Epidermal melanocyte (primary cell): Measurements from ENCODE around the gene CS.
"Not testable (repeated sequence)": the region's sequence is repeated elsewhere in the genome, so short reads cannot be mapped to it uniquely, and the experiment has no call there.

Source experiments
- DNase-seq: peaks from one replicate; pipeline ENCODE4 v3.0.0; 2011; ENCODE audit warnings: low spot score; ENCODE audit not compliant: insufficient read length

Gene CS

GRCh38 chr12:56282030-56282429, 18.1 kb downstream of the CS start:
- DNase-seq, result no peak

GRCh38 chr12:56280849-56281248, 19.3 kb downstream of the CS start:
- no peak for DNase-seq

- DNase-seq, result no peak
Observed at GRCh38 chr12:56278905-56279304, 21.2 kb downstream of the CS start.

DNA sequence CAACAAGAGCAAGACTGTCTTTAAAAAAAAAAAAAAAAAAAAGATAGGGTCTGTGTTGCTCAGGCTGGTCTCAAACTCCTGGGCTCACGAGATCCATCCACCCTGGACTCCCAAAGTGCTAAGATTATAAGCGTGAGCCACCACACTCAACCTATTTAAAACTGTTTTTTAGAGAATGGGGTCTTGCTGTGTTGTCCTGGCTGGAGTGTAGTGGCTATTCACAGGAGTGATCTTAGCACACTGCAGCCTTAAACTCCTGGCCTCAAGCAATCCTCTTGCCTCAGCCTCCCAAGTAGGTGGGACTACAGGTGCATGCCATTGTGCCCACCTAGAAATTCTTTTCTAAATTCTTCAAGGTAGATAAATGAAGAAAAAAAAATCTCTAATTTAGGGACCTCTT, 25.8 kb downstream of the CS start:
- DNase-seq, result no peak

DNA sequence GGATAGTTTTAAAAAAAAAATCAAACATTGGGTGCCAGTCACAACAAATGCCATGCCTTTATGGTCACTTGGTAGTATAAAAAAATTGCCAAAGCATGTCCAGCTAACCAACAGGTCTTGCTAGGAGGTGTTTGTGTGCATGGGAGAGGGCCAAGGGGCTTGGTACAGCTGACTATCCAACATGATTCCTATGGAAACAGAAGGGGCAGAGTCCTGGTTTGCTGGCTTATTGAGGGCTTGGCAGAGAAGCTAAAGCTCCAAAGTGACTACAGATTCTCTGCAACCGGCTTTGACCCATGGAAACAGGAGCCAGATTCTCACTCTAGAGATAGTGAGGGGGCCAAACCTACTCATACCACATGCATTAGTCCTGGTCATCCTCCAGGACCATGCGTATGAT, 27.7 kb downstream of the CS start:
- DNase-seq, result not testable (repeated sequence)

DNA sequence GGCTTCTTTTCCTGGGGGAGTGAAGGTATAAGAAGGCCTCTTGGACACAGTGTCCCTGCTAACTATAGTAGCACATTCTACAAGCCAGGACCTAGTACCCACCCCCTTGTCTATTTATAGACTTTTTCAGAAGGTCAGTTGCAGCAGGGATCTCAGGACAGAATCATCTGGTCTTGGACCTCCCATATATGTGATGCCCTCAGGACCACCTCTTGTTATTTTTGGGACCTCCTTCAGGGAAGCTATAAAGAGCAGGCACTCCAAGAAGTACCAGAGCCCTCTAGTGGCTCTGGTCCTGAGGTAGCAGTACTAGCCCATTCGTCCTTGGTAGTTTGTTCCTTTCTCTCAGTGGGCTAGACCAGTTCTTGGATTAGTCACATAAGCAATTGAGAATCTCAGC, 29.1 kb downstream of the CS start:
- no peak for DNase-seq

GRCh38 chr12:56267443-56268071, 32.6 kb downstream of the CS start:
- DNase-seq, result no peak

DNA sequence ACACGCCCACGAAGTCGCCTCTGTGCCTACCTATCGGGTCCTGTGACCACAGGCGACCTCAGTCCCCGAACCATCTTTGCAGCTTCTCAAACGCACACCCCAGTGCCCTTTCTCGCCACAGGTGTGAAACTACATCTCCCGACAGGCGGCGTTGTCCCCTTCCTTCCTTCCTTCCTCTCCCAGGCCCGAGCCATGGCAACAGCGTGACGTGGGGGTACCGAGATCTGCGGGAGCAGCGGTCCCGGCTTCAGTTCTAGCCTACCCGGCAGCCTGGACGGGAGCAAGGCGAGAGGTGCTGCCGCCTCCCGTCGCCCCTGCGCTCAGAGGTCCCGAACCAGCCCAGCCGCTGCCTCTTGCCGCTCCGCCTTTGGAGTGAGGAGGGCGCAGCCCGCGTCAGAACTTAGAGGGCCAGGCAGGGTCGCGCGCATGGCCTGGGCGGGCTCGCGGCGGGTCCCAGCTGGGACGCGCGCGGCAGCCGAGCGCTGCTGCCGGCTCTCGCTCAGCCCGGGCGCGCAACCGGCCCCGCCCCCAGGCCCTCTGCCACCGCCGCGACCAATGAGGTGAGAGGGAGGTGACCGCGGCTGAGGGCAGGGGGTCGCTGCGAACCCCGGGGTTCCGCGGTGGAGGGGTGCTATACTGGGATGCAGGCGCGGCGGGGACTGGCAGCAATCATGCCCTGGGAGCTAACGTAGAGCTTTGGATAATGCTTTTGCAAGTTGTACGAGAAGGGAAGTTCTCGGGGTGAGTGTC, 33.3 kb downstream of the CS start, which contains the start of gene COQ10A:
COQ10A (plus strand) TSS at position 250 of the 750 bp plus-strand sequence; CDS start at position 427, 177 bp downstream.
- peak; percentile 91 for DNase-seq

DNA sequence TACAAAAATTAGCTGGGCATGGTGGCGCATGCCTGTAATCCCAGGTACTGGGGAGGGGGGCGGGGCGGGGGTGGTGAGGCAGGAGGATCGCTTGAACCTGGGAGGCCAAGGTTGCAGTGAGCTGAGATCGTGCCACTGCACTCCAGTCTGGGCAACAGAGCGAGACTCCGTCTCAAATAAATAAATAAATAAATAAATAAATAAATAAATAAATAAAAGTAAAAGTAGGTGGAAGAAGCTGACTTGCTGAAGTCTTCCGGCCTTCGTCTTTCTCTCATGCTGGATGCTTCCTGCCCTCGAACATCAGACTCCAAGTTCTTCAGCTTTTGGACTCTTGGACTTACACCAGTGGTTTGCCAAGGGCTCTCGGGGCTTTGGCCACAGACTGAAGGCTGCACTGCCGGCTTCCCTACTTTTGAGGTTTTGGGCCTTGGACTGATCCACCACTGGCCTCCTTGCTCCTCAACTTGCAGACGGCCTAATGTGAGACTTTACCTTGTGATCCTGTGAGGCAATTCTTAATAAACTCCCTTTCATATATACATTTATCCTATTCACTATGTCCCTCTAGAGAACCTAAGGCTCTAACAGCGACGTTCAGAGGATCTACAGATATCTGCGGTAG, 34.0 kb downstream of the CS start:
- DNase-seq, result not testable (repeated sequence)

DNA sequence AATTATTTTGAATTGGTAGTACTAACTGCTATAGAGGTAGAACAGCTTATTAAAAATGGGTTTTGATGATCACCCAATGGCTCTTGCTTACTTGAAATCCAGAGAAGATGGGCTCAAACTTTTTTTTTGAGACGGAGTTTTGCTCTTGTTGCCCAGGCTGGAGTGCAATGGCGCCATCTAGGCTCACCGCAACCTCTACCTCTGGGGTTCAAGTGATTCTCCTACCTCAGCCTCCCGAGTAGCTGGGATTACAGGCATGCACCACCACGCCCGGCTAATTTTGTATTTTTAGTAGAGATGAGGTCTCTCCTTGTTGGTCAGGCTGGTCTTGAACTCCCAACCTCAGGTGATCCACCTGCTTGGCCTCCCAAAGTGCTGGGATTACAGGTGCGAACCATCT, 37.2 kb downstream of the CS start:
- DNase-seq, result not testable (repeated sequence)

DNA sequence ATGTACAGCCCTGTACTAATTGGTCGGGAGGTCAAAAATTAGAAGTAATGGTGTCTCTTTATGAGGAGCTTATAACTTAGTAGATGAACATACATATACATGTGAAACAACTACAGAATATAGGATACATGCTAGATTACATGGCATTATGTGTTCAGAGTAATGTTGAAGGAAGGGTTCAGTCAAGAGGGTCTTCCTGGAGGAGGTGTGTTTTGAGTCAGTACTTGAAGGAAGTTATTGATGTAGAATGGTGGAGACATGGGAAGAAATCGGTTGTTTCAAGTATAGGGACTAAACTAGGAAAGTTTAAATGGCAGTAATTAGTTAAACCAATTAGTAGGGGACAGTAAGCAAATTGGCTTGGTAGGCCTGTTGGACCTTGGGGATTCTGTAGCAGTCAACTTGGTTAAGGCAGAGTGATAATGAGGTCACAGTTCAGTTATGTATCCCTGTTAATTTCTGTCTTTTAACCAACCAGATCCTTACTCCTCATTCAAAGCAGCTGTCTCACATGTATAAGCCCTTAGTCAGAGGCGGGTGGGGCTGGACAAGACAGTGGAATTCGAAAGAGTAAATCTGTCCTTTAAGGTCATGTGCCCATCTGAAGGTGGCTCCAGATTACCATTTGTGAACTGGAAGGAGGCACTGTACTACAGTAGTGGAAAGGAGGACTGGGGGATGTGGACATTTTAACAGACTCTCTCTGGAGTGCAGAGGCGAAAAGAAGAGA, 38.5 kb downstream of the CS start:
- no peak for DNase-seq

- DNase-seq, result no peak
Observed at GRCh38 chr12:56260921-56261320, 39.2 kb downstream of the CS start.

DNA sequence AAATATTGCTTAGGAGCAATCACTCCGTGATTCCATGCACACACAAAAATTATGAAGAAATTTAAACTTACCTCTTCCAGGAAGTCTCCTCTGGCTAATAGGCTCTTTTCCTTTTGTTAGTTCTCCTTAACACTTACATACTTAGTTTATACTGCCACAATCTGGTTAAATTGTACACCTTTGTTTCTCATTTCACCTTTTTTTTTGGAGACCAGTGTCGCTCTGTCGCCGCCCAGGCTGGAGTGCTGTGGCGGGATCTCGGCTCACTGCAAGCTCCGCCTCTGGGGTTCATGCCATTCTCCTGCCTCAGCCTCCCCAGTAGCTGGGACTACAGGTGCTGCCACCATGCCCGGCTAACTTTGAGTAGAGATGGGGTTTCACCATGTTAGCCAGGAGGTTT, 39.8 kb downstream of the CS start:
- no peak for DNase-seq

DNA sequence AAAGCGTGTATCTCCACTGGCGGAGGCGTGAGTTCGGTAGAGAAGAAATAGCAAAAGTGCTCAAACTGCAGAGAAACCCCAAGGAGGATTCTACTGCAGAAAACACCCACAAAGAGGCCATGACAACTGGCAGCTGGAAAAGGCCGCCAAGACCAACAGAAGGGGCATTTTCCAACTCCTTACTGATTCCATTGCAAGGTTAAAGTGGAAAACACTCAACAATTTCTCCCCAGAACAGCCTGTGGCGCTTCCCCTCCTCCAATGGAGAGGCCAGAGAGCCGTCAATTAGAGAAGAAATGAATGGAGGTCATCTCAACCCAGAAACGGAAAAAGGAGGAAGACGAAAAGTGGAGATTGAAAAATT, 41.3 kb downstream of the CS start:
- DNase-seq, result no peak

- peak; percentile 81 for DNase-seq
Observed at GRCh38 chr12:56258068-56258819, 41.9 kb downstream of the CS start, which contains the start of gene ANKRD52. Gene ANKRD52 (minus strand): TSS chr12:56258384. CDS start chr12:56258269, 115 bp downstream.

- DNase-seq, result no peak
Observed at GRCh38 chr12:56257491-56258067, 42.6 kb downstream of the CS start.

- no peak for DNase-seq
Observed at GRCh38 chr12:56257071-56257470, 43.1 kb downstream of the CS start.

DNA sequence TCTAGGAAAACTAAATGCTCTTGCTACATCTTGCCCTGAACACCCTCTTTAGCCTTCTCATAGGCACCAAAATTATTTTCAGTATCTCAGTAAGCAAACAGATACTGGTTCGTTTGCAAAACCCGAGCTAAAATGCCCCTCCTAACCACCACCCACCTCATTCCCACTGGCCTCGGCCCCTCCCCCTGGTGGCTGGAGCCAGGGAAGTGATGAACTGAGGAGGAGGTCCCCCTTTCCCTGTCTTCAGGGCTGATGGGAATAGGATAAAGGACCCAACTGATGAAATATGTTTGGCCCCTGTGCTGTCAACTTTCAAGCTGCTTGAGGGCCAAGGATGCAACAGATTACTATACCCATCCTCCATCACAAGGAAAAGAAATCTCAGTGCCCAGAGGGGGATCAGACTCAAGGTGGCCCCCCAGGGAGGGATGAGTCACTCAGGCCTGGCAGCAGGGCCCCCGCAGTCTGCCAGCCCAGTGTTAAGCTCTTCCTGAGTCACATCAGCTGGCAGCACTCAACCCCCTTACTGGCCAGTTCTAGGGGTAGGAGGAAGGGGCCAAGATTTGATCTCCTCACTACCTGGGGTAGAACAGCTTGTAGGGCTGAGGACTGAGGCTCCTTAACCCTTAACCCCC, 43.7 kb downstream of the CS start:
- no peak for DNase-seq

DNA sequence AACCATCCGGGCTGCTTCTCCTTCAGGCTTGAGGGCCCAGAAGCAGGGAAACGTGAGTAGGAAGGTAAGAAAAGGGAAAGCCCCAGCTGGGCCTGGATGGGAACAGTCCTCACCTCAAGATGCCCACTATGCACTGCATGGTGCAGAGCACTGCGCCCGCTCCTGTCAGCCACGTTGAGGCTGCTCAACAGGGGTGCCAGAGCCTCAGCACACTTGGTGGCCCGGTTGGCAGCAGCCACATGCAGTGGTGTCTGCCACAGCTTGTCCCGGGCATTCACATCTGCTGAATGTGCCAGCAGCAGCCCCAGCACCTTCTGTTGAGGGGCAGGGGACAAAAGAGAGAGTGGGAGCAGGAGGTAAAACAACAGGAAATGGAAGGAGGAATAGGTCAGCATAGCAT, 44.5 kb downstream of the CS start:
- no peak for DNase-seq

GRCh38 chr12:56253091-56253490, 47.0 kb downstream of the CS start:
- DNase-seq, result no peak
